Muscle of leg (tissue), 11 donors: ENCODE data around the gene FAM120C. TPM values are rescaled to one million over a fixed set of nuclear protein-coding genes. Genes with fewer than 3 reads are reported as not detected.
A peak's percentile ranks its signal among the peaks of the same experiment; 100 is the strongest.

Source experiments
- DNase-seq: peaks from one replicate; pipeline ENCODE4 v3.0.0; 2013
- H3K27ac ChIP-seq: one replicate; pipeline ENCODE4 v1.5.1; 2013; ENCODE audit warnings: mild to moderate bottlenecking, low read length, control low read depth
- H3K27me3 ChIP-seq: one replicate; pipeline ENCODE4 v1.6.1; 2013; ENCODE audit warnings: low read length; ENCODE audit not compliant: control insufficient read depth, insufficient read depth
- H3K36me3 ChIP-seq: one replicate; pipeline ENCODE4 v1.6.1; 2013; ENCODE audit warnings: low read length; ENCODE audit not compliant: control insufficient read depth, insufficient read depth
- H3K4me1 ChIP-seq: one replicate; pipeline ENCODE4 v1.6.1; 2013; ENCODE audit warnings: low read length; ENCODE audit not compliant: control insufficient read depth, insufficient read depth
- H3K4me3 ChIP-seq: one replicate; pipeline ENCODE4 v1.5.1; 2013; ENCODE audit warnings: low read length, control low read depth
- H3K9me3 ChIP-seq: replicated peaks from 2 replicates; pipeline ENCODE4 v1.6.1; 2013; ENCODE audit warnings: low read depth, low read length; ENCODE audit not compliant: control insufficient read depth
- WGBS: methylation state at CpG from one replicate; pipeline ENCODE4 v1.1.5; 2013; ENCODE audit warnings: missing lambda C conversion rate; ENCODE audit not compliant: insufficient coverage; 5-methylcytosine and 5-hydroxymethylcytosine counted together
- polyA plus RNA-seq, 8 donors: library from polyadenylated mRNA; unstranded; fragments of 120-200 nt; gene quantifications; one replicate each; pipeline versions ENCODE4 v1.2.1 to v1.2.3, GENCODE V29; 2013; ENCODE audit warnings: inconsistent platforms in 1 of 8, low replicate concordance in 1 of 8; ENCODE audit not compliant: insufficient read length in 8 of 8, insufficient read depth in 1 of 8
- total RNA-seq: library from RNA; stranded (reverse); fragments of 120-200 nt; gene quantifications from one replicate; pipeline ENCODE4 v1.2.4, GENCODE V29; 2013

Gene FAM120C
- total and polyA plus RNA-seq, 9 donors, result 5.3 to 7.9 (median 6.4) TPM

DNA sequence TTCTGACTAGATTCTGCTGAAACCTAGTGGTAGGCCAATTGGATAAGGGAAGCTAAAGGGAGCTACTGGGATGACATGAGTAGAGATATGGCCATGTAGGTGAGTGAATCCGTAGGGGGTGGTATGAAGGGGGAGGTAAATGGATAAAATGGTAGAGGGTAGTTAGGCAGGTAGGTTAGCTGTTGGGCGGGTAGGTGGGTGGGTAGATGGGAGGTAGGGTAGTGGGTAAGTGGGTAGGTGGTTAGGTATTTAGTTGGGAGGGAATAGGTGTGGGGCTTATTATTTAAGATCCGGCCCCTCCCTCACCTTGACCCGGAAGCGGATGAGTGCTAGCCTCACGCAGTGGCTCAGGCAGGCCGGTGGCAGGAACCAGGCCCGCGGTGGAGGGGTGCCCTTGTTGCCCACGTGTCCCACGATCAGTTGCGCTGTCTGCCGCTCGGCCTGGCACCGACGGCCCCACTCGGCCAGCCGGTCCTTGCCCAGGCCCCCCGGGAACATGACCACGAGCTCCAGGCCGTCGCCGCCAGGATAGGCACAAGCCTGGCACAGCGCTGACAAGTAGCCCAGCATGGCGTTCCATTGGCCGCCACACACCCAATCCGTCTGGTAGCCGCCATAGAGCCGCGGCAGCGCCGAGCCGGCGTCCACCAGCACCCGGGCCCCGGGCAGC lies 725 bp downstream of the FAM120C start:
- 32% methylated on average over 32 of the region's 36 CpGs for WGBS
- DNase-seq, result peak; percentile 52

DNA sequence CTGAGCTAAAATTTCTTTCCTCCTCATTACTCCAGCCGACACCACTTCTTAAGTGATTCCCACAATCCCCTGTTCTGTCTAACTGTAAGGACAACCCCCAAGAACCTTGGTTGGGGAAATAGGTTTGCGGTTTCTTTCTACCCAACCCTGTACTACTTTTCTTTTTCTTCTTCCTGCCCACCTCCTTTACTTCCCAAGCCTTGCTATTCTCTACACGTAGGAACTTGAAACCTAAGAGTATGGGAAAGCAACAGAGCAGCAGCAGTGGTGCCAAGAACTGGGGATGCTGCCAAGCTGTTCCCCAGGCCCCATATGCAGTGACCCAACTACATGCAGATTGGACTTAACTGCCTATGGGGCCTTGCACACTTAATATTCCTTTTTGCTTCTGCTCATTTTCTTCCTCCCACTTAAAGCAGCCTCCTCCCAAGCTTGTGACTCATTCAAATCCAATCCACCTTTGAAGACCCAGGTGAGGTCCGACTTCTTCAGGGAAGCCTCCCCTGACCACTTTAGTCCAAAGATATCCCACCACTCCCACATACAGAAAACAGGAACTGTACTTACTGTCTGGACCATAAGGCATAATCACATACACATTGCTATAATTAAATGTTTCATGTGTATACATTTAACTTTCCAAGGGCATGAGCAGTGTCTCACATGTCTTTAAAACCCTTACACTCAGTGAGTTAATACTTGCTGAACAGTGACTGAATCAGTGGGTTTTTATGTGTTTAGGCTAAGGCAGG lies 1.7 kb downstream of the FAM120C start:
- Histone ChIP-seq H3K4me1 (peaks cover 11% of the 10 kb centered on the region), H3K27me3 (no peaks in the 10 kb centered on the region), H3K9me3 (no peaks in the 10 kb centered on the region), H3K27ac (peak overlapping the region; percentile 65), H3K4me3 (peak overlapping the region; percentile 67), H3K36me3 (no peaks in the 10 kb centered on the region)
- 36% methylated on average over 2 of the region's 4 CpGs for WGBS
- peak; percentile 54 for DNase-seq

More for the DNA sequence above, 725 bp downstream of the FAM120C start:
- H3K27me3 ChIP-seq, result no peaks in the 10 kb centered on the region
- H3K36me3 ChIP-seq, result no peaks in the 10 kb centered on the region
- peaks cover 11% of the 10 kb centered on the region for H3K4me1 ChIP-seq
- H3K4me3 ChIP-seq, result peak overlapping the region; percentile 67
- H3K27ac ChIP-seq, result peak overlapping the region; percentile 79
- no peaks in the 10 kb centered on the region for H3K9me3 ChIP-seq

DNA sequence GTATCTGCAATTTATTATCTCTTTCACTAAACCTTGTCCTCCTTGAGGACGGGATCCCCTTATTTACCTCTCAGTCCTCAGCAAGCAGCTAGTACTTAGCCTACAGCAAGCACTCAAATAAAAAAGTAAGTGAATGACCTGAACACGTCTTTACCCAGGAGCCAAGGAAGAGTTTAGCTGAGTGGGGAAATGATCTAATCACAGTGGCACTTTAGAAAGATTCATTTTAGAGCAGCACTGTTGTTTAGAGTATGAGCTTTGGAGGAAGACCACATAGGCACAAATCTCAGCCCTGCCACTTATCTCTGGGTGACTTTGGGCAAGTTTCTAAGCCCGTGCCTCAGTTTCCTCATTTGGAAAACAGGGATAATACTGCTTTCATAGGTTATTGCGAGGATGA lies 2.7 kb downstream of the FAM120C start:
- Histone ChIP-seq H3K27me3 (no peaks in the 10 kb centered on the region), H3K4me1 (peaks cover 11% of the 10 kb centered on the region), H3K4me3 (no peak overlapping the region), H3K9me3 (no peaks in the 10 kb centered on the region), H3K27ac (peak overlapping the region; percentile 31), H3K36me3 (no peaks in the 10 kb centered on the region)
- no CpG with 5 or more reads among the region's 4 CpGs for WGBS
- no peak for DNase-seq

DNA sequence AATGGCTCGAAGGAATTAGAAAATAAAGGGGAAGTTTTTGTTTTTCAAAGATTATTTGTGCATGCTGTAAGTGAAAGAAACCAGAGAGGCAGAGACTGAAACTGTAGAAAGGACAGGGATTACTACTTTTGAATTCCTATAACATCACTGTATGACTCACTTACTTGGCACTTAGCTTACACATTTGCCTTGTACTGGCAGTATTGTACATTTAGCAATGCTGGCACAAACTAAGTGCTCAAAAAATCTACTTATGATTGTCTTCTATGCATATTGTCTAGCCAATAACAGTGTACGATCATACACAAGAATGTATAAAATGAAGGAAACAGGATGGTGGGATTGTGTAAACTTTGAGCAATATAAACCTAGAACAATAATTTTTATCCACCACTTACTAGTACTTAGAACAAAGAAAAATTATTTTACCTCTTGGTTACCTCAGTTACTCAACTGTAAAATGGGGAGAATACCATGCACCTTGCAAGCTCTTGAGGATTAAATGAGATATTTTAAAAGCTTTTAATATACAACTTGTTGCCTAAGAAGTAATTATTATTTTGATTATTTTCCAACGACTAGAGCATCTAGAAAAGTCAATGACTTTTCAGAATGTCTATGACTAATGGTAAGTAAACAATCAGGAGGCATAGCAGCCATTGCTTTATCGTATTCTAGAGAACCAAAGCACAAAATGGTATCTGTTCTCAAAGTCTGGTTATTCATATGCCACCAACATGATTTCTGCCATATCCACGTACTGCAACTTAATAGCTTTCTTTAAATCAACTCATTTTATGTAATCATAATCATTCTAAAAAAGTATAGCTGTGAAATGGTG lies 4.7 kb downstream of the FAM120C start:
- Histone ChIP-seq H3K9me3 (no peaks in the 10 kb centered on the region), H3K4me1 (peaks cover 11% of the 10 kb centered on the region), H3K27me3 (peaks cover 2% of the 10 kb centered on the region), H3K36me3 (peaks cover 3% of the 10 kb centered on the region), H3K27ac (no peak overlapping the region), H3K4me3 (no peak overlapping the region)
- WGBS, result 86% methylated on average over 1 of the region's 5 CpGs
- peak; percentile 42 for DNase-seq

DNA sequence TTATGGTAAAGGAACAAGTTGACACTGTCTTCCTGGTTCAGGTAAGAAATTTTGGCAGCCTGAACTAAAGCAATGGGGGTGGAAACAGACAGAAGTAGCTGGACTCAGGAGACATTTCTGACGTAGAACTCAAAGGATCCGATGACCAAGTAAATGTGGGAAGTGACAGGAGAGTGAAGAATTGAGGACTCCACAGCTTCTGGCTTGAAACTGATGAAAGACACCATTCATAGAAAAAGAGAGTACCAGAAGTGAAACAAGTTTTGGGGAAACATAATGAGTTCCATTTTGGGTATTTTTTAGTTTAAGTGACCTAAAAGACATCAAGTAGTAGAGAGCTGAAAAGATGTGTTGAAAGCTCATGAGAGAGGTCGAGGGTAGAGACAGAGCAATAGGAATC lies 5.7 kb downstream of the FAM120C start:
- H3K27me3 ChIP-seq, result peaks cover 2% of the 10 kb centered on the region
- H3K9me3 ChIP-seq, result no peaks in the 10 kb centered on the region
- 95% methylated on average over 2 of the region's 3 CpGs for WGBS
- H3K4me1 ChIP-seq, result peaks cover 11% of the 10 kb centered on the region
- DNase-seq, result no peak
- no peak overlapping the region for H3K4me3 ChIP-seq
- H3K27ac ChIP-seq, result no peak overlapping the region
- peaks cover 3% of the 10 kb centered on the region for H3K36me3 ChIP-seq

DNA sequence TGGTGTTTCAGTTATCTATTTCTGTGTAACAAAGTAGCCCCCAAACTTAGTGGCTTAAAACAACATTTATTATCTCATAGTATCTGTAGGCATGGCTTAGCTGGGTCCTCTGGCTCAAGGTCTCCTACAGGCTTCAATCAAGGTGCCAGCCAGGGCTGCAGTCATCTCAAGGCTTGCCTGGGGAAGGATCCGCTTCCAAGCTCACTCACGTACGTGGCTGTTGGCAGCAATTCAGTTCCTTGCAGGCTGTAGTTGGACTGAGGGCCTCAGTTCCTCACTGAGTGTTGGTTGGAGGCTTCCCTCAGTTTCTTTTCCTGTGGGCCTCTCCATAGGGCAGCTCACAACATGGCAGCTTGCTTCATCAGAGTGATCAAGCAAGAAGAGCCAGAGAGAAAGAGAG lies 9.3 kb downstream of the FAM120C start:
- no peak overlapping the region for H3K27ac ChIP-seq
- H3K27me3 ChIP-seq, result peaks cover 2% of the 10 kb centered on the region
- peaks cover 3% of the 10 kb centered on the region for H3K36me3 ChIP-seq
- DNase-seq, result no peak
- WGBS, result 87% methylated on average over 3 of the region's 3 CpGs
- H3K4me3 ChIP-seq, result no peak overlapping the region
- no peaks in the 10 kb centered on the region for H3K9me3 ChIP-seq
- no peaks in the 10 kb centered on the region for H3K4me1 ChIP-seq

DNA sequence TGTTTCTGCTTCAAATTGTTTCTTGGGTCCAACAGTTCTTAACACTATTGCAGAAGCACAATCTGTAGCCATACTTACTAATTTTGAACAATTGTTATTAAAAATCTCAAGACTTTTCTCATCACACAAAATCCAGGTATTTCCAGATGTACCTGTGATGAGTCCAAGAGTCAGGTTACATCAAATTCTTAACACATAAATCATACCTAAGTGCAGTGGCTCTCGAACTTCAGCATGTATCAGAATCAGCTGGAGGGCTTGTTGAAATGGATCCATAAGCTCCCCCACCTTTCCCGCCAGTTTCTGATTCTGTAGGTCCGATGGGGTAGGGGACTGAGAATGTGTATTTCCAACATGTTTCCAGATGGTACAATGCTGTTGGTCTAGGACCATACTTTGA lies 10.6 kb downstream of the FAM120C start:
- H3K27ac ChIP-seq, result no peak overlapping the region
- no peak for DNase-seq
- H3K4me1 ChIP-seq, result no peaks in the 10 kb centered on the region
- no peak overlapping the region for H3K4me3 ChIP-seq
- WGBS, result 90% methylated on average over 2 of the region's 3 CpGs
- no peaks in the 10 kb centered on the region for H3K9me3 ChIP-seq
- H3K36me3 ChIP-seq, result peaks cover 3% of the 10 kb centered on the region
- H3K27me3 ChIP-seq, result peaks cover 2% of the 10 kb centered on the region

DNA sequence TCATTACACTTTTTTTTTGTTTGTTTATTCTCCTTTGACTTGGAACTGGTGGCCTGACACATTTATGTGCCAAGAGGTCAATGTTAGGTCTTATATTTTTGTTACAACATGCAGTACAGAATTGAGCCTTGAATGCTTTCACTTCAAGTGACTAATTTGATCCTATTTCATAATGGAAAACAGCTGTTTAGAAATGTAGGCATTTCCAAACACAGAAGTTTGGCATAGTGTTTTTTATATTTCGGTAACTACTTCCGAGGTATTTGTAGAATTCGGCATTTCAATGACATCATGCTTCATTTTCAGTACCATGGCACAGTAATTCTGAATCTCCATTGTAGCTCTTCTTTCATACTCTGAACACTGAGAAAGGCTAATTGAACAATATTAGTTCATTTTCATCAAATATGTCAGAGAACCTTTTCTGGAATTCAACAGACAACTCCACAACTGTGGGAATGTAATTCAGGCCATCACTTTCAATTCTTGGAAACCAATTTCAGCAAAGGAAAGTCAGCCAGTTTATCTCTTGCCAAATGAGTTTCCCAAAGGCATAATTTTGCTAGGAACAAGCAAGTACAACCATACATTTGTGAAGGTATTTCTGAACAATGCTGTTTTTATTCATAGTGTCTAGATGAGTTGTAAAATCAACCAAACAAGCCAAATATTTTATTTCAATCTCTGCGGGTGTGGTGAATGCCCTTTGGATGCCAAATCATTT lies 11.4 kb downstream of the FAM120C start:
- Histone ChIP-seq H3K4me1 (no peaks in the 10 kb centered on the region), H3K27me3 (peaks cover 2% of the 10 kb centered on the region), H3K36me3 (peaks cover 3% of the 10 kb centered on the region), H3K4me3 (no peak overlapping the region), H3K27ac (peak overlapping the region; percentile 25), H3K9me3 (no peaks in the 10 kb centered on the region)
- DNase-seq, result peak; percentile 70
- no CpG with 5 or more reads among the region's 4 CpGs for WGBS

DNA sequence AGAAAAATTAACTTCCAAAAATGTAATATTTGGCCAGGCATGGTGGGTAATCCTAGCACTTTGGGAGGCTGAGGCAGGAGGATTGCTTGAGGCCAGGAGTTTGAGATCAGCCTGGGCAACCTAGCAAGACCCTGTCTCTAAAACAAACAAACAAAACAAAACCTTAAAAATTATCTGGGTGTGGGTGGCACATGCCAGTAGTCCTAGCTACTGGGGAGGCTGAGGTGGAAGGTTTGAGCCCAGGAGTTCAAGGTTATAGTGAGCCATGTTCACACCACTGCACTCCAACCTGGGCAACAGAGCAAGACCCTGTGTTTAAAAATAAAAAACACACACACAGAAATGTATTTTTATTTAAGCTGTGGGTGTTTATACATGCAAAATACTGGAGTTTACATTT lies 12.0 kb downstream of the FAM120C start:
- DNase-seq, result no peak

More for the DNA sequence above, 12.0 kb downstream of the FAM120C start:
- Histone ChIP-seq H3K9me3 (no peaks in the 10 kb centered on the region), H3K36me3 (peaks cover 3% of the 10 kb centered on the region), H3K27ac (peak overlapping the region; percentile 7), H3K4me1 (no peaks in the 10 kb centered on the region), H3K4me3 (no peak overlapping the region), H3K27me3 (peaks cover 2% of the 10 kb centered on the region)
